COLO829 (cell line): ENCODE measurements around the gene DHCR24.
"Not testable (repeated sequence)": the region's sequence is repeated elsewhere in the genome, so short reads cannot be mapped to it uniquely, and the experiment has no call there.

ENCODE experiments used
- DNase-seq: peaks from one replicate; pipeline ENCODE4 v3.0.0; 2012; ENCODE audit warnings: low spot score

DHCR24 gene

GRCh38 chr1:54888080-54888733 is 1.2 kb upstream of the DHCR24 start:
- DNase-seq: no peak

GRCh38 chr1:54887665-54888071 is 673 bp upstream of the DHCR24 start:
- DNase-seq: no peak

- DNase-seq: no peak
Observed at GRCh38 chr1:54885807-54886723, 930 bp downstream of the DHCR24 start.

- DNase-seq: no peak
Observed at GRCh38 chr1:54885237-54885679, 1.7 kb downstream of the DHCR24 start.

GRCh38 chr1:54884768-54885167 is 2.2 kb downstream of the DHCR24 start:
- no peak for DNase-seq

GRCh38 chr1:54884135-54884586 is 2.8 kb downstream of the DHCR24 start:
- no peak for DNase-seq

GRCh38 chr1:54883349-54884102 is 3.5 kb downstream of the DHCR24 start:
- no peak for DNase-seq

- DNase-seq: no peak
Observed at GRCh38 chr1:54882519-54882918, 4.5 kb downstream of the DHCR24 start.

- not testable (repeated sequence) for DNase-seq
Observed at GRCh38 chr1:54881604-54882003, 5.4 kb downstream of the DHCR24 start.

GRCh38 chr1:54879872-54880271 is 7.1 kb downstream of the DHCR24 start:
- DNase-seq: no peak

GRCh38 chr1:54876814-54877213 is 10.2 kb downstream of the DHCR24 start:
- DNase-seq: no peak

- no peak for DNase-seq
Observed at GRCh38 chr1:54875000-54875399, 12.0 kb downstream of the DHCR24 start.

GRCh38 chr1:54874079-54874830 is 12.7 kb downstream of the DHCR24 start:
- no peak for DNase-seq

GRCh38 chr1:54872036-54872331 is 15.0 kb downstream of the DHCR24 start:
- DNase-seq: no peak

- DNase-seq: no peak
Observed at GRCh38 chr1:54871275-54872035, 15.5 kb downstream of the DHCR24 start.

GRCh38 chr1:54870869-54871268 is 16.1 kb downstream of the DHCR24 start:
- DNase-seq: no peak

GRCh38 chr1:54869173-54869851 is 17.7 kb downstream of the DHCR24 start:
- DNase-seq: no peak

- no peak for DNase-seq
Observed at GRCh38 chr1:54867717-54868057, 19.3 kb downstream of the DHCR24 start.

- DNase-seq: no peak
Observed at GRCh38 chr1:54866801-54867716, 19.9 kb downstream of the DHCR24 start.
